ENCODE data around the gene DTNA.
A peak's percentile ranks its signal among the peaks of the same experiment; 100 is the strongest.

Gene DTNA

GRCh38 chr18:34864836-34865497 is 154.9 kb downstream of the DTNA start:
- no peak for DNase-seq
- no peak overlapping the region for H4K5ac ChIP-seq (ENCODE audit: low read length)
- no peak overlapping the region for H2AK5ac ChIP-seq (ENCODE audit: low read length)
- no peak overlapping the region for H4K8ac ChIP-seq (ENCODE audit: low read depth, low read length)
- no peak overlapping the region for H2BK120ac ChIP-seq (ENCODE audit: low read depth, low read length)
- no peak overlapping the region for H3K56ac ChIP-seq (ENCODE audit: low read length)
- no peak overlapping the region for H3K27ac ChIP-seq (ENCODE audit: low read depth, low read length)
- no peak overlapping the region for H3K18ac ChIP-seq (ENCODE audit: low read length)
- no CpG with 5 or more reads among the region's 3 CpGs for WGBS (ENCODE audit: extremely low coverage, insufficient coverage, low lambda C conversion rate)
- no peaks in the 10 kb centered on the region for H3K36me3 ChIP-seq (ENCODE audit: control insufficient read depth, insufficient read depth, low read length)
- H3K4ac ChIP-seq (ENCODE audit: low read depth, low read length), result no peak overlapping the region
- no peak overlapping the region for H3K4me3 ChIP-seq (ENCODE audit: low read length)
- H3K23ac ChIP-seq (ENCODE audit: low read length), result no peak overlapping the region
- H3K79me2 ChIP-seq (ENCODE audit: control insufficient read depth, insufficient read depth, low read length), result no peaks in the 10 kb centered on the region
- no peaks in the 10 kb centered on the region for H3K4me1 ChIP-seq (ENCODE audit: control insufficient read depth, low read depth, low read length)
- H3K4me2 ChIP-seq (ENCODE audit: low read length), result no peak overlapping the region
- no peaks in the 10 kb centered on the region for H3K79me1 ChIP-seq (ENCODE audit: low read length)
- H2BK15ac ChIP-seq (replicated peaks; ENCODE audit: low read depth), result no peak overlapping the region
- H2BK5ac ChIP-seq (ENCODE audit: low read length), result no peak overlapping the region
- no peaks in the 10 kb centered on the region for H3K27me3 ChIP-seq (ENCODE audit: insufficient read depth, low read length, poor library complexity)
- H3K9ac ChIP-seq (ENCODE audit: low read length), result no peak overlapping the region

- Histone ChIP-seq H3K36me3 (ENCODE audit: control insufficient read depth, insufficient read depth, low read length) (no peaks in the 10 kb centered on the region), H3K27ac (ENCODE audit: low read depth, low read length) (no peak overlapping the region), H3K18ac (ENCODE audit: low read length) (no peak overlapping the region), H3K27me3 (ENCODE audit: insufficient read depth, low read length, poor library complexity) (no peaks in the 10 kb centered on the region), H2BK120ac (ENCODE audit: low read depth, low read length) (no peak overlapping the region), H3K23ac (ENCODE audit: low read length) (no peak overlapping the region), H2BK15ac (replicated peaks; ENCODE audit: low read depth) (no peak overlapping the region), H3K79me1 (ENCODE audit: low read length) (no peaks in the 10 kb centered on the region), H3K4me3 (ENCODE audit: low read length) (no peak overlapping the region), H3K4me2 (ENCODE audit: low read length) (no peak overlapping the region), H3K79me2 (ENCODE audit: control insufficient read depth, insufficient read depth, low read length) (no peaks in the 10 kb centered on the region), H3K9ac (ENCODE audit: low read length) (no peak overlapping the region), H3K4me1 (ENCODE audit: control insufficient read depth, low read depth, low read length) (no peaks in the 10 kb centered on the region), H2AK5ac (ENCODE audit: low read length) (no peak overlapping the region), H2BK5ac (ENCODE audit: low read length) (no peak overlapping the region), H3K4ac (ENCODE audit: low read depth, low read length) (no peak overlapping the region), H3K56ac (ENCODE audit: low read length) (no peak overlapping the region), H4K8ac (ENCODE audit: low read depth, low read length) (no peak overlapping the region), H4K5ac (ENCODE audit: low read length) (no peak overlapping the region)
- no CpG with 5 or more reads among the region's 2 CpGs for WGBS (ENCODE audit: extremely low coverage, insufficient coverage, low lambda C conversion rate)
- no peak for DNase-seq
Observed at GRCh38 chr18:34866310-34866709, 156.2 kb downstream of the DTNA start.

GRCh38 chr18:34866739-34867138 is 156.6 kb downstream of the DTNA start:
- H3K27ac ChIP-seq (ENCODE audit: low read depth, low read length), result no peak overlapping the region
- H3K9ac ChIP-seq (ENCODE audit: low read length), result no peak overlapping the region
- H4K8ac ChIP-seq (ENCODE audit: low read depth, low read length), result no peak overlapping the region
- no peaks in the 10 kb centered on the region for H3K36me3 ChIP-seq (ENCODE audit: control insufficient read depth, insufficient read depth, low read length)
- H3K4ac ChIP-seq (ENCODE audit: low read depth, low read length), result no peak overlapping the region
- H3K4me3 ChIP-seq (ENCODE audit: low read length), result no peak overlapping the region
- no peaks in the 10 kb centered on the region for H3K79me2 ChIP-seq (ENCODE audit: control insufficient read depth, insufficient read depth, low read length)
- H2BK120ac ChIP-seq (ENCODE audit: low read depth, low read length), result no peak overlapping the region
- H3K27me3 ChIP-seq (ENCODE audit: insufficient read depth, low read length, poor library complexity), result no peaks in the 10 kb centered on the region
- H2BK5ac ChIP-seq (ENCODE audit: low read length), result no peak overlapping the region
- H3K4me2 ChIP-seq (ENCODE audit: low read length), result no peak overlapping the region
- no CpG with 5 or more reads among the region's 4 CpGs for WGBS (ENCODE audit: extremely low coverage, insufficient coverage, low lambda C conversion rate)
- no peak overlapping the region for H4K5ac ChIP-seq (ENCODE audit: low read length)
- DNase-seq, result peak; percentile 28
- no peak overlapping the region for H3K18ac ChIP-seq (ENCODE audit: low read length)
- H3K4me1 ChIP-seq (ENCODE audit: control insufficient read depth, low read depth, low read length), result no peaks in the 10 kb centered on the region
- no peak overlapping the region for H3K56ac ChIP-seq (ENCODE audit: low read length)
- no peak overlapping the region for H2BK15ac ChIP-seq (replicated peaks; ENCODE audit: low read depth)
- no peaks in the 10 kb centered on the region for H3K79me1 ChIP-seq (ENCODE audit: low read length)
- no peak overlapping the region for H3K23ac ChIP-seq (ENCODE audit: low read length)
- H2AK5ac ChIP-seq (ENCODE audit: low read length), result no peak overlapping the region

- Histone ChIP-seq H3K36me3 (ENCODE audit: control insufficient read depth, insufficient read depth, low read length) (no peaks in the 10 kb centered on the region), H3K23ac (ENCODE audit: low read length) (no peak overlapping the region), H2BK120ac (ENCODE audit: low read depth, low read length) (no peak overlapping the region), H3K4me2 (ENCODE audit: low read length) (no peak overlapping the region), H4K5ac (ENCODE audit: low read length) (no peak overlapping the region), H3K27me3 (ENCODE audit: insufficient read depth, low read length, poor library complexity) (no peaks in the 10 kb centered on the region), H4K8ac (ENCODE audit: low read depth, low read length) (no peak overlapping the region), H3K56ac (ENCODE audit: low read length) (no peak overlapping the region), H3K4ac (ENCODE audit: low read depth, low read length) (no peak overlapping the region), H2BK15ac (replicated peaks; ENCODE audit: low read depth) (no peak overlapping the region), H2BK5ac (ENCODE audit: low read length) (no peak overlapping the region), H3K18ac (ENCODE audit: low read length) (no peak overlapping the region), H3K27ac (ENCODE audit: low read depth, low read length) (no peak overlapping the region), H3K79me2 (ENCODE audit: control insufficient read depth, insufficient read depth, low read length) (no peaks in the 10 kb centered on the region), H3K9ac (ENCODE audit: low read length) (no peak overlapping the region), H2AK5ac (ENCODE audit: low read length) (no peak overlapping the region), H3K4me1 (ENCODE audit: control insufficient read depth, low read depth, low read length) (no peaks in the 10 kb centered on the region), H3K79me1 (ENCODE audit: low read length) (no peaks in the 10 kb centered on the region), H3K4me3 (ENCODE audit: low read length) (no peak overlapping the region)
- peak; percentile 65 for DNase-seq
- no CpG with 5 or more reads among the region's 7 CpGs for WGBS (ENCODE audit: extremely low coverage, insufficient coverage, low lambda C conversion rate)
Observed at GRCh38 chr18:34867520-34867919, 157.4 kb downstream of the DTNA start.

GRCh38 chr18:34870555-34871310 is 160.6 kb downstream of the DTNA start:
- H3K79me1 ChIP-seq (ENCODE audit: low read length), result no peaks in the 10 kb centered on the region
- H2AK5ac ChIP-seq (ENCODE audit: low read length), result no peak overlapping the region
- no peaks in the 10 kb centered on the region for H3K27me3 ChIP-seq (ENCODE audit: insufficient read depth, low read length, poor library complexity)
- no peaks in the 10 kb centered on the region for H3K36me3 ChIP-seq (ENCODE audit: control insufficient read depth, insufficient read depth, low read length)
- no CpG with 5 or more reads among the region's 5 CpGs for WGBS (ENCODE audit: extremely low coverage, insufficient coverage, low lambda C conversion rate)
- no peak overlapping the region for H3K23ac ChIP-seq (ENCODE audit: low read length)
- H2BK15ac ChIP-seq (replicated peaks; ENCODE audit: low read depth), result no peak overlapping the region
- no peak overlapping the region for H3K9ac ChIP-seq (ENCODE audit: low read length)
- H3K4me3 ChIP-seq (ENCODE audit: low read length), result no peak overlapping the region
- DNase-seq, result no peak
- H3K27ac ChIP-seq (ENCODE audit: low read depth, low read length), result no peak overlapping the region
- H3K4me2 ChIP-seq (ENCODE audit: low read length), result no peak overlapping the region
- H2BK120ac ChIP-seq (ENCODE audit: low read depth, low read length), result no peak overlapping the region
- H4K5ac ChIP-seq (ENCODE audit: low read length), result no peak overlapping the region
- H3K18ac ChIP-seq (ENCODE audit: low read length), result no peak overlapping the region
- H3K79me2 ChIP-seq (ENCODE audit: control insufficient read depth, insufficient read depth, low read length), result no peaks in the 10 kb centered on the region
- no peak overlapping the region for H3K4ac ChIP-seq (ENCODE audit: low read depth, low read length)
- H3K56ac ChIP-seq (ENCODE audit: low read length), result no peak overlapping the region
- H2BK5ac ChIP-seq (ENCODE audit: low read length), result no peak overlapping the region
- no peaks in the 10 kb centered on the region for H3K4me1 ChIP-seq (ENCODE audit: control insufficient read depth, low read depth, low read length)
- H4K8ac ChIP-seq (ENCODE audit: low read depth, low read length), result no peak overlapping the region
